Activated CD4-positive, alpha-beta T cell treated with anti-CD3 and anti-CD28 coated beads, Interleukin-2, amount 10 ng/mL, durations not matched to agents 24 days and 14 days (primary cell): ENCODE results near the gene DPP3. TPM values are rescaled to one million over a fixed set of nuclear protein-coding genes. Genes with fewer than 3 reads are reported as not detected.

Source experiments
- DNase-seq: peaks from one replicate; pipeline ENCODE4 v3.0.0; 2022
- H3K27ac Mint-ChIP-seq: one replicate; pipeline ENCODE4 v1.8.0; 2022; ENCODE audit warnings: mild to moderate bottlenecking, mixed read lengths
- H3K27me3 Mint-ChIP-seq: one replicate; pipeline ENCODE4 v1.8.0; 2022; ENCODE audit warnings: mixed read lengths
- H3K36me3 Mint-ChIP-seq: one replicate; pipeline ENCODE4 v1.8.0; 2022; ENCODE audit warnings: low read depth, mild to moderate bottlenecking, mixed read lengths
- H3K4me1 Mint-ChIP-seq: one replicate; pipeline ENCODE4 v1.8.0; 2021; ENCODE audit warnings: mixed read lengths
- H3K4me3 Mint-ChIP-seq: one replicate; pipeline ENCODE4 v1.8.0; 2022; ENCODE audit warnings: mild to moderate bottlenecking, moderate library complexity, mixed read lengths
- H3K9me3 Mint-ChIP-seq: one replicate; pipeline ENCODE4 v1.8.0; 2021; ENCODE audit warnings: mixed read lengths
- intact Hi-C: fragments of 100-400 bp; cut with micrococcal nuclease; formaldehyde crosslinking; loops from one replicate; pipeline ENCODE4 v1.15.1; 2023
- total RNA-seq: library from RNA; stranded (reverse); gene quantifications from 2 replicates; pipeline ENCODE4 v1.2.3, GENCODE V29; 2022

Gene DPP3
- total RNA-seq, 1 donor from 2014 or later, result 106 TPM

GRCh38 chr11:66556086-66556485, 75.9 kb downstream of the DPP3 start:
- Mint-ChIP-seq H3K4me1 (peaks cover 3% of the 10 kb centered on the region), H3K4me3 (no peak overlapping the region), H3K27me3 (peaks cover 9% of the 10 kb centered on the region), H3K36me3 (no peaks in the 10 kb centered on the region), H3K9me3 (no peaks in the 10 kb centered on the region), H3K27ac (no peak overlapping the region)
- intact Hi-C loops, result no loop called here
- no peak for DNase-seq

DNA sequence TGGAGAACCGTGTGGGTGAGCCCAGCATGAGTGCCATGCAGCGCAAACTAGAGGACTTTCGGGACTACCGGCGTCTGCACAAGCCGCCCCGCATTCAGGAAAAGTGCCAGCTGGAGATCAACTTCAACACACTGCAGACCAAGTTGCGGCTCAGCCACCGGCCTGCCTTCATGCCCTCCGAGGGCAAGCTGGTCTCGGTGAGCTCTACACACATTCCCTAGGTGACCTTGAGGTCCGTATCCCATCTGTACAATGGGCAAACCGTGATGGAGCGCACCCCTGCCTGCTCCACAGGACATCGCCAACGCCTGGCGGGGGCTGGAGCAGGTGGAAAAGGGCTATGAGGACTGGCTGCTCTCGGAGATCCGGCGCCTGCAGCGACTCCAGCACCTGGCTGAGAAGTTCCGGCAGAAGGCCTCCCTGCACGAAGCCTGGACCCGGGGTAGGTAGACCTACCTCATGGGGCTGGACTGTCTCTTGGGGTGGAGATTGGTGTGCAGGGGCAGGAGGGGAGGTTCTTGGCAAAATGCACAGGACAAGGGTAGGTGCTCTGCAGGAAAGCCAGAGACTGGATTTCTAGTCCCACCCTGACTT, 77.6 kb downstream of the DPP3 start:
- Mint-ChIP-seq H3K27ac (no peak overlapping the region), H3K27me3 (peaks cover 9% of the 10 kb centered on the region), H3K4me3 (no peak overlapping the region), H3K36me3 (no peaks in the 10 kb centered on the region), H3K9me3 (no peaks in the 10 kb centered on the region), H3K4me1 (peaks cover 3% of the 10 kb centered on the region)
- intact Hi-C loops, result no loop called here
- DNase-seq, result no peak

Other genes starting within 250 kb of the DPP3 start
- gene KLC2, start 222.7 kb upstream of the DPP3 start, total RNA-seq, result 56.6 and 57.0 TPM in 2 replicates
- gene RAB1B, start 211.8 kb upstream of the DPP3 start, total RNA-seq, result 117 and 123 TPM in 2 replicates
- gene CNIH2, start 202.3 kb upstream of the DPP3 start, total RNA-seq, result 1.0 and 2.7 TPM in 2 replicates
- 108 and 119 TPM in 2 replicates for gene YIF1A, start 191.3 kb upstream of the DPP3 start, total RNA-seq
- not detected in 2 replicates for gene TMEM151A, start 188.5 kb upstream of the DPP3 start, total RNA-seq
- gene CD248, start 163.4 kb upstream of the DPP3 start, total RNA-seq, result not detected in 2 replicates
- gene RIN1, start 144.0 kb upstream of the DPP3 start, total RNA-seq, result 0.99 and 1.1 TPM in 2 replicates
- 55.6 and 58.4 TPM in 2 replicates for gene BRMS1, start 135.3 kb upstream of the DPP3 start, total RNA-seq
- 10.8 and 11.1 TPM in 2 replicates for gene B4GAT1, start 132.8 kb upstream of the DPP3 start, total RNA-seq
- 17.4 and 18.9 TPM in 2 replicates for gene SLC29A2, start 108.7 kb upstream of the DPP3 start, total RNA-seq
- gene NPAS4, start 59.4 kb upstream of the DPP3 start, total RNA-seq, result 0.09 TPM in 1 of 2 replicates, not detected in the other
- gene MRPL11, start 41.6 kb upstream of the DPP3 start, total RNA-seq, result 102 TPM in 2 replicates
- gene PELI3, start 13.5 kb upstream of the DPP3 start, total RNA-seq, result 16.1 and 18.3 TPM in 2 replicates
- 17.6 and 18.3 TPM in 2 replicates for gene BBS1, start 30.2 kb downstream of the DPP3 start, total RNA-seq
- gene ZDHHC24, start 65.6 kb downstream of the DPP3 start, total RNA-seq, result 12.2 and 13.9 TPM in 2 replicates
- gene ACTN3, start 66.5 kb downstream of the DPP3 start, total RNA-seq, result 0.07 TPM in 2 replicates
- gene CTSF, start 88.2 kb downstream of the DPP3 start, total RNA-seq, result 0.68 and 1.2 TPM in 2 replicates
- gene CCDC87, start 112.6 kb downstream of the DPP3 start, total RNA-seq, result 0.19 and 0.21 TPM in 2 replicates
- 28.3 and 31.4 TPM in 2 replicates for gene CCS, start 112.8 kb downstream of the DPP3 start, total RNA-seq
- 209 and 214 TPM in 2 replicates for gene RBM14, start 136.2 kb downstream of the DPP3 start, total RNA-seq
- 109 and 133 TPM in 2 replicates for gene RBM4, start 158.3 kb downstream of the DPP3 start, total RNA-seq
- 15.6 and 16.0 TPM in 2 replicates for gene RBM4B, start 197.5 kb downstream of the DPP3 start, total RNA-seq
- 0.88 and 1.6 TPM in 2 replicates for gene SPTBN2, start 248.8 kb downstream of the DPP3 start, total RNA-seq